Activated T-cell treated with anti-CD3 and anti-CD28 coated beads for 1 hour (primary cell): ENCODE results near the gene SCRT2.

Experiments used
- DNase-seq: peaks from one replicate; pipeline ENCODE4 v3.0.0-alpha.2; 2020; ENCODE audit warnings: low read depth

SCRT2 gene

DNA sequence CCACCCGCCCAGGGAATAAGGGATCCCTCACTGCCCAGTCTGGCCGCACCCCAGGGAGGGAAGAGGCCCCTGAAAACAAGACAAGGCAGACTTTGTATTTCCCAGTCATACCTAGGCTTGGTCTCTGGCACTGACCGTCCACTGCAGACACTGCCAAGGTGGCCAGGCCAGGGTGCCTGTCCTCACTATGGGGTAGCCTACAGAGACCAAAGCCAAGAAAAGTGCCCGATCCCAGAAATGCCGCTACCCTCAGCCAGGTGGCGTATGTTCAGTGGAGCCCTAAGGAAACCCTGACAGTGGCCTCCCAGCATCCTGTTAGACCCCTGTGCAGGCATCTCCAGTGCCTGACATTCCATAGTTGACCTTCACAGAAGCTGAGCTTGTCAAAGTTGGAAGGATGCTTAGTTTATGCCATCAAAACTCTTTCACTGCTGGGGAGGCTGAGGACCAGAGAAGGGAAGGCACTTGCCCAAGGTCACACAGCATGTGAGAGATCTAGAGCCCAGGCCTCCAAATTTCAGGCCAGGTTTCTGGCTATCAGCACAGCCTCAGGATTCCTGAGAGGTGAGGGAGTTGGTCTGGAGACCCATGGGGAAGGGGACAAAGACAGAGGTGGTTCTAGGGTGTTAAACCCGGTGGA, 2.5 kb downstream of the SCRT2 start:
- DNase-seq: no peak

DNA sequence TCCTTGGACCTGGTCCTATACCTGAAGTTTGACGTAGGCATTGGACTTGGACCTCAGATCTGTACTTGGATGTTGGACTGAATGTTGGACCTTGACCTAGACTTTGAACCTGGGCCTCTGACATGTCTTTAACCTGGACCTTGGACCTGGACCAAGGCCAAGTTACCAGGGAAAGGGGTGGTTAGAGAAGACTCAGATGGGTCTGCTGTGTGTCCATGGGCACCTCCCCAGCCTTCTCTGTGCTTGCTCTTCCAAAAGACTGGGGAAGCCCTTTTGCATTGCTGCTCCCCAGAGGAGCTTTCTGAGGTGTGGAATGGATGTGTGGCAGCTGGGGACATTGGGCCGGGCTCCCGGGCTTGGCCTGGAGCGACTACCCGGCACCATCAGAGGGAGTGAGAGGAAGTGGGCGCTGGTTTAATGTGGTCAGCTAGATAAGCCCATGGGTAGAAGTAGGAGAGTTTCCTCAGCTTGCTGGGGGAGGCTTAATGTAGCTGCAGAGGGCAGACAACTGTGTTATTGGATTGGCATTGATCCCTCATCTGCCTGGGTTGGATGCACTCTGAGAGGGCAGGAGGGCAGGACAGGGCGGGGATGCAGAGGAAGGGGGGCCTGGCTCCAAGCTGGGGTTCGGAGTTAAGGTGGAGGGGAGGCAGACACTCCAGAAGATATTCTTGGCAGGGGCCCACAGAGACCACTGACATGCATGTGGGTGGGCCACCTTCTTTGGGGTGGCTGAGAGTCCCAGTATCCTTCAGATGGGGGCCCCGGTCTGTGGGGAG, 4.2 kb downstream of the SCRT2 start:
- DNase-seq: no peak

GRCh38 chr20:669573-669972, 6.0 kb downstream of the SCRT2 start:
- no peak for DNase-seq

DNA sequence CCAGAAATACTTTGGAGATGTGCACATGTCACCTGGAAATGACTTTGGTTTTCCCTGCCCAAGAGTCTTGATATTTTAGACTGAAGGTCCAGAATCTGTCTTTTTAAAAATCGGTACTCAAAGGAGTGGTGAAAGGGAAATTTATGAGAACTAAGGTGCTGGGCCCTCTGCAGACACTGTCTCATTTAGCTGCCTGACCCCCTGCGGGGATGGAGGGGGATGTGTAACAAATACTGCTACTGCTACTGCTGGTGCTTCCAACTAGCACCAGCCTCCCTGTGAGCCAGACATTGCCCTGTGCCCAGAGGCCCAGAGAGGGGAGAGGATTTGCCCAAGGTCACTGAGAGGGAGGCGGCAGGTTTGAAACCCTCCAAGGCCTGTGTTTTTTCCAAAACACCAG, 7.0 kb downstream of the SCRT2 start:
- no peak for DNase-seq

DNA sequence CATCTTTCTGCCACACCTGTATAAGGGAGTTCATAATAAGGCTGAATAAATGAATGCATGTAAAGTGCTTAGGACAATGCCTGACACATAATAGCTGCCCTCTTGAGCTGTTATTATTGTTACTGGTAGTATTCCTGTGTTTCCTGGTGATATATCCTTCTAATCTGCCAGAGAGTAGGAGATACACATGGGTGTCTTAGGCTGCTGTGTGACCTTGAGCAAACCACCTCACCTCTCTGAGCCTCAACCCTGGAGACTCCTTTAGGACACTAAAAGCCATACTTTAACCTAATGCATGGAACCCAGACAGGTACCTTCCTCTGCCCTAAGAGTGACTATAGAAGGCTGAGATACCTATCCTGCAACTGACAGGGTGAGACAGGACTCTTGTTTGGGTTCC, 7.6 kb downstream of the SCRT2 start:
- DNase-seq: no peak

DNA sequence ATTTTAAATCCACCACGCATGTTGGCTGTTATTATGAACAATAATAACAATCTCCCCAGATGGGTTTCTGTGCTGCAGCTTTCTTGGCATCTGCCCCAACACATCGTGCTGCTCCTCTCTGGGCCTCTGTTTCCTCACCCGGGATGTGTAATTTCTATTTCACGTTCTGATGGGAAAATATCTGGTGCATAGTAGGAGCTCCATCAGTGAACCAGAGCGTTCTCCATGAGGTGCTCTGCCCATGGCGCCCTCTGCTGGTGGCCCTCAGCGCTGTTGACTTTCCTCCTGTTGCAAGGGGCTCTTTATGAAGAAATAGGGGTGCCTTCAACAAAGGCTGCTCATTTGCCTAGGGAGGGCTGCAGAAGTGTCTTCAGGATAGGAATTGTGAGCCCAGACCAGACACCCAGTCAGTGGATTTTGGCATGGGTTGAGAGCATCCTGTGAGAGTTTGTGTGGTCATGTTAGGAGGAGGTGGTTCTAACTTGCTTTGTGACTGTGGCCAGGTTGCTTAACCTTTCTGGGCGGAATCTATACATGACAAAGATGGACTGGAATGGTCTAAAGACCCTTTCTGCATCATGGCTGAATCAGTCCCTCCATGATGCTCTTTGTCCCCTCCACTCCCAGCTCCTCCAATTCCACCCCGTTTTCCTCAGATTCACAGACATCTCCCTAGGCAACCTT, 8.1 kb downstream of the SCRT2 start:
- peak; percentile 53 for DNase-seq

- DNase-seq: no peak
Observed at GRCh38 chr20:666877-667276, 8.7 kb downstream of the SCRT2 start.

- no peak for DNase-seq
Observed at GRCh38 chr20:665276-665675, 10.3 kb downstream of the SCRT2 start.

GRCh38 chr20:664576-664975, 11.0 kb downstream of the SCRT2 start:
- no peak for DNase-seq

GRCh38 chr20:664151-664550, 11.5 kb downstream of the SCRT2 start:
- no peak for DNase-seq

GRCh38 chr20:663315-664090, 12.1 kb downstream of the SCRT2 start:
- DNase-seq: no peak

DNA sequence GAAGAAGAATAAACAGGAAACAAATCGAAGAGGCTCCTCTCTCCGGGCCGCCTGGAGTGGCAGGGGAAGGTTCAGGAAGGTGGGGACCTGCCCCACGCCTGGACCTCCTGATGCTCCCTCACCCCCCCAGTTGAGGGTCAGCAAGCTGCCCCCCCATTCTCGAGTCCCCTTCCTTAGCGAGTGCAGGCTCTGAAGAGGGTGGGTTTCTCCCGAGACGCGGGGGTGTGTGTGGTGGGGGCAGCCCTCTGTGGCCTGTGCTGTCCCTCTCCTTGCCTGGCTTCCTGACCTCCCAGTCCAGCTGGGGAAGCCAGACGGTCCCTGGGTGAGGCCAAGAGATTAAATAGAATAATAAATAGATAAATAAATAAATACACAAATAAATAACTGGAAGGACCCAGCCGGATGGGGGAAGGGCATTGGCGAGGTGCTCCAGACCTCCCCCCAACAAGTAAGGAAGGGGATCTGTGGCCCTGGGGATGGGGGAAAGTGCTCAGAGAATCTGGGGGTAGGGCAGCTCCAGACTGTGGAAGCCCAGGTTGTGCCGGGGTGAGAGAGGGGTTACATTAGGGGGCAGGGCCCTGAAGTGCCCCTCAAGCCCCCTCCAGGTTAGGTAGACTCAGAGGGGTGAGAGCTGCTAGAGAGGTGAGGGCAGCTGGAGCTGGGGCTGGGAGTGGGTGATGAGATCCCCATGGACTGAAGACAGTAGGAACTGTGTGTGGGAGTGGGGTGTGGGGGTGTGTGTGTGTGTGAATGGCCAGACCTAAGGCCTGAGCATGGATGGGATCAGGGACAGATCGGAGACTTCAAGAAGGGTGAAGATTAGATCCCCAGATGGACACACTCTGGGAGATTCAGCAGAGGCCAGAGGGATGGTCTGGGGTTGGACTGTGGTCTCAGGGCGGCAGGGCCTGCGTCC, 13.1 kb downstream of the SCRT2 start:
- DNase-seq: no peak

GRCh38 chr20:661474-662270, 13.9 kb downstream of the SCRT2 start:
- DNase-seq: no peak

DNA sequence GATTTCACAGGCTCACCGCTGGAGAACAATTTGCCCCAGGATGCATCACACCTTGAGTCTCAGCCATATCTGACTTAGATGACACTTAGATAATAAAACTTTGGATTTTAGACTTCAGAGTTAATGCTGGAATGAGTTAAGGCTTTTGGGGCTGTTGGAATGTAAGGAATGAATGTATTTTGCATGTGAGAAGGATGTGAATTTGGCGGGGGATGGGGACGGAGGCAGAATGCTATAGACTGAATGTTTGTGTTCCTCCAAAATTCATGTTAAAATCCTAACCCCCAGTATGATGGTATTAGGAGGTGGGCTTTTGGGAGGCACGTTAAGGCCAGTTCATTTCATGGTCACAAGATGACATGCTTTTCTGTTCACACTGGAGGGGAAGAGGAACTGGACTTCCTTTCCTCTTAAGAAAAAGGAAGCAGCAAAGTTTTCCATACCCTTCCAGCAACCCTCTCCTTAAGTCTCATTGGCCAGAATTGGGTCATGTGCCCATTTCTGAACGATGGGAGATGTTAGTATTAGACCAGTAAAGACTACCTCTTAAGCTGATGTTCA, 16.8 kb downstream of the SCRT2 start:
- DNase-seq: no peak

GRCh38 chr20:658202-658601, 17.4 kb downstream of the SCRT2 start:
- DNase-seq: no peak

DNA sequence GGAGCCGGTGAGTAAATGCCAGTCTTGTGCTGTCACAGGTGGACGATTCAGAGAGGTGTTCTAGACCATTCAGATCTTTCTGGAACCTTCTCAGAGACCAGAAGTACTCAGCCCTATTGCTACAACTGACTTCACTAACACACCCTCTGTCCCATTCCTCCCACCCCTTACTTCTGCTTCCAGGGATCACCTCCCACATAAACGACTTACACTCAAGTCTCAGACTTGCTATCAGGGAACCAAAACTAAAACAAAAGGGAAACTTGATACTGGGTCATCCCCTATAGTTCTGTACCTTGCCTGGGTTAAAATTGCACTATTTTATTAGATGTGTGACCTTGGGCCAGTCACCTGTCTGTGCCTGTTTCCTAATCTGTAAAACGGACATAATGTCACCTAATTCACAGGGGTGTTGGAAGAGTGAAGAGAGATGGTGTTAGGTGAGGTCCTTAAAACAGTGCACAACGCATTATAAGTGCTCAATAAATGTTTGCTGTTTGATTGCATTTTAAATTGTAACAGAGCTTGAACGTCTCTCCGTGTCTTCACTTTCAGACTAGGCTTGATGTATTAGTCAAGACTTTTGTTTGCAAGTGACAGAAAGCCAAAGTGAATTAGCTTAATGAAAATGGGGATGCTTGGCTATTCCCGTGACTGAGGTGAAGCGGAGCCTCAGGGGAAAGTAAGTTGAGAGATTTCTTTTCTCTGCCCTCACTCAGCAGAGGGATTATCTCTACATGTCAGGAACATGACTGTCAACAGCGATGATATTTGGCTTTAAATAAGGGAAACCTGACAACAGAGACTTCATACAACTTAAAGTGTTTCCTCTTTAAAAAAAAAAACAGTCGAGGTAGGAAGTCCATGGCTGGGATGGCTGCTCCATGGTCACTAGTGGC, 19.6 kb downstream of the SCRT2 start:
- no peak for DNase-seq

- DNase-seq: no peak
Observed at GRCh38 chr20:654417-654750, 21.2 kb downstream of the SCRT2 start.

DNA sequence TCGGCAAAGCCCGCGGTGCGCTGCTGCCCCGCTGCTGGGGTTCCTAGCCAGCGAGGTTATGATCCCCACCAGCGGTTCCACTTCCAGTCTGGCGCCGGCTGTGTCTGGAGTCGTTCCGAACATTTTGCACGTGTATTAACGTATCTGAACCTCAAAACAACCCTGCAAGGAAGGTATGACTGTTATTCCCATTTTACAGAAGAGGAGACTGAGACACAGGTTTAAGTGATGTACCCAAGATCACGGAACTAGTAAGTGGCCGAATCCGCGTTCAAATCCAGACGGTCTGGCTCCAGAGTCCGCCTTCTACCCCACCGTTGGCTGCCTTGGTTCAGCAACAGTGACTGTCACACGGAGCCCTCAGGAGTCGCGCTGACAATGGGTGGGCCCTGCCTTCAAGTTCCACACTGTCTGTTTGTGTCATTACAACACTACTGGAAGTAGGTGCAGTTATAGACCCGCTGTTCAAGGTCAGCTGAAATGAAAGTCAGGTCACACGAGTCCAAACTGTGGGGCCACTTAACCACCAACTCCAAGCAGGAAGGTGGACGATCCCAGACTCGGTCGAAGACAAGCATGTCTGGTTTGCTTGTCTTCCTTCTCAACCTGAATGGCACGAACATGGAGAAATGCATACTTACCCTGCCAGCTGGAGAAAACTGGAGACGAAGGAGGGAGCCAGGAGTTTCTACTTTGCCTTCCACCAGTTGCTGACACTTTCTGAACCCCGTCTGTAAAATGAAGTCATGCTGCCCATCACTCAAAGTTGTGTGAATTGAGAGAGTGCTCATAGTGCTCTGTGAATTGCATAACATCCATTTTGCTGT, 21.8 kb downstream of the SCRT2 start:
- no peak for DNase-seq
